HL-60/S4 treated with phorbol 12-myristate 13-acetate at 8.2 ng/mL for 4 days and 3 days (cell line): ENCODE measurements around the gene CCDC175.

ENCODE experiments used
- in situ Hi-C: fragments of 300-500 bp; cut with MboI; formaldehyde crosslinking; loops from 2 replicates; pipeline ENCODE4 v1.15.0; 2022; ENCODE audit warnings: low sequenced_read_pairs

CCDC175 gene

DNA sequence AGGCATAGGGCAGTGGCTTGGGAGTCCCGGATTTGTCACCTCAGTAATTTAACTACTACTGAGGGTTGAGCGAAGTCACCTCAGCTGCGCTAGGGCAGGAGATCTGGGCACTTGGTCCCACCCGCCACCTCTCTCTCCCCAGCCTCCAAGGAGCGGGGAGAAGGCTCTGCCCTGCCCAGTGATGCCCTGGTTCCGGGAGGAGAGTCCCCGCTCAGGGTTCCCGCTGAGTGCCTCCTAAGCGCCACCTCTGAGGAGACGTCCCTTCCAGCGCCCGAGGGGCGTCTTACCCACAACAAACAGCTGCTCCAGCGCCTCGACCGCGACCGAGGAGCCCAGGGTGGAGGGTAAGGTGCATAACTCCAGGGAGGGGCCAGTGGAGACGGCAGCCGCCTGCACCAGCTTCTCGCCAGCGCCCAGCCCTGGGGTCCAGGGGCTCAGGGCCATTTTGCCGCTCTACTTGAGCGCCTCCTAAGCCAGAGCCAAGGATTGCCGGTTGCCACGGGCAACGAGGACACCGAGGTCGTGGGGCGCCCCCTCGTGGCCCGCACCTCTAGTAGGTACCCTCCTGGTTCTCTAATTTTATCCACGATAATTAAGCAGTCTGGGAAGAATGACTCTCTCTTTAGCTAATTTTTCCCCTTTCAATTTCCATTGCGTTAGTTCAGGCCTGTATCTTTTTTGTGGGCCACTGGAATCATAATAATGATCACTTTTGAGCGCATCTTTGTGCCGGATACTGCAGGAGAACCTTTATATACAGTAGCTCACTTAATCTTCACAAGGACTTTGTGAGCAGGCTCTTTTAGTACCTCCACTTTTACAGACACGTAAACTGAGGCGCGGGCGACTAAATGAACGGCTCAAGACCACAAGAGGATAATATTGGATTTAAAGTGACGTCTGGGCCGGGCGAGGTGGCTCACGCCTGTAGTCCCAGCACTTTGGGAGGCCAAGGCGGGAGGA, at the start of gene CCDC175:
TSS of gene CCDC175 (minus strand) at position 481 of the 963 bp plus-strand sequence. CDS start at position 444, 37 bp downstream.
- in situ Hi-C loops, result no loop called here

GRCh38 chr14:59622631-59623030, 46.0 kb upstream of the CCDC175 start:
- in situ Hi-C loops, result no loop called here

DNA sequence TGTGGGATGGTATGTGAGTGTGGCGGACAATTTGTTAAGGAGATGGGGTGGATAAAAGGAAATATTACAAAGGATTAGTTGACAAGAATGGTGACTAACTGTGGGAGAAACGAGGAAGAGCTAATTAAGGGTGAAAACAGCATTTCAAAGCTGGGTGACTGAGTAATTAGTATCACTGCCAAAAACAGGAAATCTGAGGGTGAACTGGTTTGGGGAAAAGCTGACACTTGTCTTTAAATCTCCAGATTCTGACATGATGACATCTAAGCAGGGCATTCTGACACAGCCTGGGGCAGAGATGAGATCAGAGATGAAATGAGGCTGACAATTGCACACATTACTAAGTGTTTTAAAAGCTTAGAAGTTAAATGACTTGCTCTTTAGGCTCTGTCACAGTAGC, 42.4 kb upstream of the CCDC175 start:
- in situ Hi-C loops, result no loop called here

- in situ Hi-C loops, result no loop called here
Observed at GRCh38 chr14:59601056-59601455, 24.4 kb upstream of the CCDC175 start.

DNA sequence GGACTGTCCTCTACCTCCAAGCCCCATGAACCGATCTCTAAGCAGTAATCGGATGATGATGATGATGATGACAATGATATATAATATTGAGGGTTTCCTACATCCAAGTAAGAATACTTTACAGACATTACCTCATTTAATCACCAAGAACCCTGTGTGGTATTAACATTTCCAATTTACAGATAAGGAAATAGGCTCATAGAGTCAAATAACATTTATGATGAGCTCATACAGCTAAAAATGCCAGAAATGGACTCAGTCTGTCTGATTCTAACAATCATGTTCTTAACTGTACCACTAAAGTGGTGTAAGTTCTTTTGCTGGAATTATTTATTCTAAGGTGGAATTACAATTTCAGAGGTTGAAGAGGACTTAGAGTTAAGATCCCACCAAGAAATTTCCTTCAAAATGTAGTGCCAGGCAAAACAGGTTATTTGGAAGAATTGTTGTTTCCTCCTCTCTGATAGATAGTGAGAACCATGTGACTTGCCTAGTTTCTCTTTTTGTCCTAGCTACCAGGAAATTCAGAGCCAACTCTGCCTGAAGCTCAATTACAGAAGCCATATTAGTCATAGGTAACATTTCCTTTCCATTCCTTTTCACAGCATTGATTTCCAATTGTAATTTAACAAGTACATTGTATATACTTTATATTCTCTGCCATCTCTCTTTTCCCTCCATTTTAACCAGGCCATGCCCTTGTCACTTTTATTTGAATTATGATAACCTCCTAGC, 23.8 kb upstream of the CCDC175 start:
- in situ Hi-C loops, result no loop called here

DNA sequence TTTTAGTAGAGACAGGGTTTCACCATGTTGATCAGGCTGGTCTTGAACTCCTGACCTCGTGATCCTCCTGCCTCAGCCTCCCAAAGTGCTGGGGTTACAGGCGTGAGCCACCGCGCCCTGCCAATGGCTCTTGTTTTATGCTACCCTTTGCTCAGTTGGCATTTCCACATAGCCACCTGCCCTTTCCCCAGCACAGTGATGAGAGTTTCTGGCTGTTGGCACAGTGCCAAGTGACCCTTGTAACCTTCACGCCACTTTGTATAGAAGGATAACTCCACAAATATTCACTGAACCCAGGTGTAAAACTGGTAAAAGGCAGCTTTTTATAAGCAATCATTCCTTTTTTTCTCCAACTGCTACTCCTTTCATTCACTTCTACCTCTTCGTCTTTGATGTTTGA, 18.5 kb upstream of the CCDC175 start:
- in situ Hi-C loops, result no loop called here

DNA sequence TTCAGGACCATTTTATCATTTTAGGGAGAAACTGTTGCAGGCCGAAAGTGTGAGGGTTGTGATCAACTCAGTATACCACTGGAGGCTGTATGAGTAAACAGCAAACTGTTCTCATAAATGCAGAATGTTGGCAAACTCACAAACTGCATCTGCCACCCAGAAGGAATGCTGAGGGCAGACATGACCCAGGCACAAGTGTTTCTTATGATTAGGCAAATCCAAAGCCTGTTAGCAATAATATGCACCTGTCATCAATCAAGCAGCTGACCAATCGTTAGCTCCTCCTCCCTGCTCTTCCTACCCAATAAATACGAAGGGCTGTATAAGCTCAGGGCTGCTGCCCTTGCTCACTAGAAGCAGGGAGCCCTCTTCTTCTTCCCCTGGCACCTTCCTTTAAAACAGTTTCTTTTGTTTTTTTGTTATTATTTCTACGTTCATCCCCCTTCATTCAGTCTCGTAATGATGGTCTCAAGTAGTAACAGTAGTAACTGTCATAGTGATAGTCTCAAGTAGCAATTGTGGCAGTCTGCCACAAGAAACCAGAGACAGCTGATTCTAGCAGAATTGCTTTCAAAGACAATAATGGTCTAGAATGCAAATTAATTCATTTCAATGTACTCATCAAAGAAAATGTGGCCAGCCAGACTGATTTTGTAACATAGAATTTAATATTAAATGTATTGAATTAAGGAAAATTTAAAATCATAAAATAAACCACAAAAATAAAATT, 15.2 kb upstream of the CCDC175 start:
- in situ Hi-C loops, result no loop called here

- in situ Hi-C loops, result no loop called here
Observed at GRCh38 chr14:59588101-59588500, 11.5 kb upstream of the CCDC175 start.

DNA sequence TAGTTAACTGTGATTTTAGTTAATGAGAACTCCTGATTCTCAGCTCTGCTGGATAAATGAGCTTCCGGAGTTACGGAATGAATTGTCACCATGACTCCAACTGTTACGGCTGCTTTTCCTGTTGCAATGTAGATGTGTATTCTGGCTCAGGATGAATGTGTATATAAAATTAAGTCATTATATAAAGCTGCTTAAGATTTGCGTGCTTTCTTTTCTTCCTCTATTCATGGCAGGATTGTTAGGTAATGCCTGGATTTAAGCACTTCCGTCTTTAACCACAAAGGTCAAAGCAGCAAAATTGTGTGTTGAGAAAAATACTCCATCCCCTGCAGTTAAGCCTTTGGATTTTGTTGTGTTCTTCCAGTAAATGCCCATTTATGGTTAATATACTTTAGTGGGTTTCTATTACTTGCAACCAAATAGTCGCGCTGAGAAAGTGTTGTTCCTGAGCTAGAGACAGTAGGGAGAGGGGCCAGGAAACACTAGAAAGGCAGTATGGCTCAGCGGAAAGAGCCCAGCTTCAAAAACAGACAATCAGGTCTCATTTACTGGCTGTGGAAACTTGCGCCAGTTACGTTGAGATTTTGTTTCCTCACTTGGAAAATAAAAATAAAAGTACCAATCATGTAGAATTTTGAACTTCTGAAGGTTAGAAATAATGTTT, 9.4 kb upstream of the CCDC175 start:
- in situ Hi-C loops, result no loop called here

DNA sequence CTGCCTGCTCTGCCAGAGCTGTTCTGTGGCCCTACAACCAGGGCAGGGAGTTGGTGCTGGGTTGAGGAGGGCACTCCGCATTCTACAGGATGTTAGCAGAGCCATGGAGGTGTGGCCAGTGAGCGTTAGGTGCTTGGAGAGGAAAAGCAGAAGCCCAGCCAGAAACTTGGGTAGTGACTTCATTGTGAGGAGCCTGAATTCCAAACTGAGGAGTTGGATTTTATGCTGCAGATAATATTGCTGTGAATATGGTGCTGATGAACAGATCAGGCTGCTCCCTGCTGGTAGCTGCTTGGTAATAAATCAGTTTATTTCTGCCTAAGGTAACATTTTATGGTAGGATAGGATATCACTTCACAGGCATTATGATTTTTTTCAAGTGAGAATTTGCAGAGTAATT, 7.1 kb upstream of the CCDC175 start:
- in situ Hi-C loops, result no loop called here

- in situ Hi-C loops, result no loop called here
Observed at GRCh38 chr14:59582845-59583509, 6.4 kb upstream of the CCDC175 start.

DNA sequence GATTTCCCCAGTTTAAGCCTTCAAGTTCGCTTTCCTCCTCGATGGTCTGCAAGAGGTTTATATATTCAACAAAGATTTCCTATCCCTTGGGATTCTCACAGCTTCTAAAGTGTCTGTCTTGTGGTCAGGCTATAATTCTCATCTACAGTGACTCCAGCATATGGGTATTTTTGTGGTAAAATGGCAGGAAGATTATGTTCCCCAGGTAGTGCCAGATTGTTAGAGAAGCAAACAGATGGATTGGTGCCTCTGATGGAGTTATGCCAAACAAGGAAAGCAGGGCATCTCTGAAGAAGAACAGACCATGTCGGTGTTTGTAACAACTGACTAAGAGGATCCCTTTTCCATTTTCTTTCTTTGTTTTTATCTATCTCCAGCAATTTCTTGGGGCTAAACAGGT, 5.5 kb upstream of the CCDC175 start:
- in situ Hi-C loops, result no loop called here

DNA sequence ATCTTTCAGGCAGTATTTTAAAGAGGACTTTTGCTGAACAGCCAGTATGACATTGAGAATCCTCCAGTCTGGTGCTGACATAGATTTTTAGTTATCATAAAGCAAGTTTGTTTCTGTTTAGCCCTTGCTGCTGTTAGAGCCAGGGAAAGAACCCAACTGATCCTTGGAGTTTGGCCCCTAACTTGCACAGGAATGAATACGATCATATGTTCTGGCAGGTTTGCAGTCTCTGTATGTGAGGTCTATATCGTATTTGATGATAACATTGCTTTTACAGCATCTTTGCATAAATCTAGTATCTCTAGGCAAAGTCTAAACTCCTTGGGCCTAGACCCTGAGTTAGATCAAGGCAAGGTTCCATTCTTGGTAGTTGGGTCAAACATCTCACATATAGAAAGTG, 4.3 kb upstream of the CCDC175 start:
- in situ Hi-C loops, result no loop called here

DNA sequence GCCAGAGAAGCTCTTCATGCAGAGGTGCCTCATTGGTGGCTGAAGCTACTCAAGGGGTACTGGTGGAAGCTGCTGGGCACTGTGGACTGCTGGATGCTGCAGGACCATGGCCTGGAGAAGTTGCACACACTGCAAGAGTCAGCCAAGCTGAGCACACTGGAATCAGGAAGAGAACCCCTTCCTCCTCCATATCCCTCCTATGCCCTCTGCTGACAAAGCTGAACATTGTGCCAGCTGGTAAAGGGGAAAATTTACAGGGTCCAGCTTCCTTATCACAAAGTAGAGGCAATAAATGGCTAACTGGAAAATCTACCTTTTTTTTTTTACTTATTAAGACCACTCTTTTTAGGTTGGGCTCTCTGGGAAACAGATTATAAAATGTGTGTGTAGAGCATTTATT, 6.5 kb downstream of the CCDC175 start:
- in situ Hi-C loops, result no loop called here

DNA sequence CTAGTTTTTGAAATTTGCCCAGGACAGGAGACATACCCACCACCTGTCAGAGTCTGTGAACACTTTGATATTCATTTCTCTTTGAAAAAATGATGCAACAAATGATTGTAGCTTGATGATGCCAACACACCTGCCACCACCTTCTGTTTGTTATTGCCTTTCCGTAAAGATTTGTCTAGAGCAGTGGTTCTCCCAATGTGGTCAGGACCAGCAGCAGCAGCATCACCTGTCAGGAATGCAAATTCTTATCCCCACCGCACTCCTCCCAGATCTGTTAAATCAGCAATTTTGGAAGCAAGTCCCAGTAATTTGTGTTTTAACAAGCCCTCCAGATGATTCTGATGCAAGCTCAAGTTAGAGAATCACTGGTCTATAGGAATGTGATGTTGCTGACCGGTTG, 9.9 kb downstream of the CCDC175 start:
- in situ Hi-C loops, result no loop called here

GRCh38 chr14:59566296-59566695, 10.3 kb downstream of the CCDC175 start:
- in situ Hi-C loops, result no loop called here

DNA sequence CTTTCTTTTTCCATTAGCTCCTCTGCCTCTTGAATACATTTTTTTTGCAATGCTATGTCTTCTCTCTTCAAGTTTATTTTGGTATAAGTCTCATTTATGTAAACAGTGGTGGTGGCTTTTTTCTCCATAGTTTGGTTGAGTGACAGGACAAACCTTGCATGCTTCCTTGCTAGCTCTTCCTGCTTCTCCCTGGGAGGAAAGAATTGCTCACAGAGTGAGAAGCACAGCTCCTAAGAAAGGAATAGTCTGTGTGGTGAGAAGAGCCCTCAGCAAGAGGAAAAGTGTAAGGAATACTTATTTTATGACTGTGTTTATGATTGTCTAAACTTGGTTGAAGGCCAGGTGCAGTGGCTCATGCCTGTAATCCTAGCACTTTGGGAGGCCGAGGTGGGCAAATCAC, 11.5 kb downstream of the CCDC175 start:
- in situ Hi-C loops, result no loop called here

DNA sequence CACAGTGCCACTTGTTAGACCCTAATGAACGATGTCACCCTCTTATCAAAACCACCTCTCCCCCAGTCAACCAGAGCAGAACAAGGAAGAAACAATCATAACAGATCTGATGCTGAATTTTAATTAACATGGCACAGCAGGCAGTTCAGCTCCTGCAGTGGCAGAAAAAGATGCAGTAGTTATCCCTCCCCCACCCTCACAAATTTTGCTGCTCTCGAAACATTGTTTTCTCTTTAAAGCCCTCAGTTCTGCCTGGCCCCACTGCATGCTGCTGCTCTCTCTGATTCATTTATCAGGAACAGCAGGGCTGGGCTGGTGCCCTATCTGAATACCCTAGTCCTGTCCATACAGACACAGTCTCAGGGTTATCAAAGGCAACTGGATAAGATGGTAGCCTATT, 12.2 kb downstream of the CCDC175 start:
- in situ Hi-C loops, result no loop called here

DNA sequence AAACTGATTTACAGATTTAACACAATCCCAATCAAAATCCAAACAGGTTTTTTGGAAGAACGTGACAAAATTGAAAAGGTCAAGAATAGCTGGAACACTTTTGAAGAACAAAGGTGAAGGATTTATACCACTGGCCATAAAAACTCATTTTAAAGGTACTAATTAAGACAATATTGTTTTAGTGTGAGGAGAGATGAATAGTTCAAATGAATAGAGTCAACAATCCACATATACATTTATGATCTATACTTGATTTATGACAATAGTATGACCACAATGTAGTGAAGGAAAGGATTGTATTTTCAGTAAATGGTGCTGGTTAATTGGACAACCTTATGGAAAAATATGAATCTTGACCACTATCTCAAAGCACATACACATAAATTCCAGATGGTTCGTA, 29.3 kb downstream of the CCDC175 start:
- in situ Hi-C loops, result no loop called here

DNA sequence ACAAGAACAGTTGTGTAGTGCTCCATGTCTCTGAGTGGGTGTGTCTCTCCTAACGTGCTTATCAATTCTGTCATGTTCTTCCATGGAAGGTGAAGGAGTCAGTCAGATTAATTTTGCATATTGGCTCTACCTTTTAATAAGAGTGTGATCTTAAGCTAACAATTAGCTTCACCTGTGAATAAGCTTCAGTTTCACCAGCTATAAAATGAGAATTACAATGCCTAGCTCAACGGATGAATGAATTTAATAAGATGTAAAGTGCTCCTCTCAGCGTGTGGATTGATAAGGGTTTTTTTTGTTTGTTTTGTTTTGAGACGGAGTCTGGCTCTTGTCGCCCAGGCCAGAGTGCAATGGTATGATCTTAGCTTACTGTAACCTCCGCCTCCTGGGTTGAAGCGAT, 32.7 kb downstream of the CCDC175 start:
- in situ Hi-C loops, result no loop called here
